HEK293 (cell line): ENCODE measurements around the gene HES7.

Source experiments
- BCL6B ChIP-seq: fragments of 450-650 bp; formaldehyde crosslinking; IDR thresholded peaks from 2 replicates; pipeline ENCODE4 v1.5.1; 2017; ENCODE audit warnings: missing biosample characterization, missing genetic modification characterization
- CTCF ChIP-seq: fragments of 450-650 bp; formaldehyde crosslinking; IDR thresholded peaks from 2 replicates; pipeline ENCODE4 v1.5.1; 2016; ENCODE audit warnings: missing biosample characterization, missing genetic modification characterization
- SP3 ChIP-seq: fragments of 450-650 bp; formaldehyde crosslinking; IDR thresholded peaks from 2 replicates; pipeline ENCODE4 v1.5.1; 2016; ENCODE audit warnings: missing biosample characterization, missing genetic modification characterization
- TSHZ1 ChIP-seq: fragments of 450-650 bp; formaldehyde crosslinking; IDR thresholded peaks from 2 replicates; pipeline ENCODE4 v1.5.1; 2016; ENCODE audit warnings: missing biosample characterization, missing genetic modification characterization, borderline replicate concordance

GRCh38 chr17:8150194-8151119 lies 26.6 kb upstream of the HES7 start:
- no peak for TF ChIP-seq SP3
- TF ChIP-seq CTCF (tag by site-specific recombination): no peak
- no peak for TF ChIP-seq BCL6B (tag by site-specific recombination)
- no peak for TF ChIP-seq TSHZ1 (tag by site-specific recombination)
